GM18868 (cell line): ENCODE measurements around the gene ATP10A.
A peak's percentile ranks its signal among the peaks of the same experiment; 100 is the strongest.
"Not testable (repeated sequence)": the region's sequence is repeated elsewhere in the genome, so short reads cannot be mapped to it uniquely, and the experiment has no call there.

Source experiments
- ATAC-seq: cut with Tn5 transposase; IDR thresholded peaks from one replicate; pipeline ENCODE4 v1.9.1; 2021; ENCODE audit warnings: mild to moderate bottlenecking, moderate library complexity; ENCODE audit not compliant: unreplicated experiment

The ATP10A gene

DNA sequence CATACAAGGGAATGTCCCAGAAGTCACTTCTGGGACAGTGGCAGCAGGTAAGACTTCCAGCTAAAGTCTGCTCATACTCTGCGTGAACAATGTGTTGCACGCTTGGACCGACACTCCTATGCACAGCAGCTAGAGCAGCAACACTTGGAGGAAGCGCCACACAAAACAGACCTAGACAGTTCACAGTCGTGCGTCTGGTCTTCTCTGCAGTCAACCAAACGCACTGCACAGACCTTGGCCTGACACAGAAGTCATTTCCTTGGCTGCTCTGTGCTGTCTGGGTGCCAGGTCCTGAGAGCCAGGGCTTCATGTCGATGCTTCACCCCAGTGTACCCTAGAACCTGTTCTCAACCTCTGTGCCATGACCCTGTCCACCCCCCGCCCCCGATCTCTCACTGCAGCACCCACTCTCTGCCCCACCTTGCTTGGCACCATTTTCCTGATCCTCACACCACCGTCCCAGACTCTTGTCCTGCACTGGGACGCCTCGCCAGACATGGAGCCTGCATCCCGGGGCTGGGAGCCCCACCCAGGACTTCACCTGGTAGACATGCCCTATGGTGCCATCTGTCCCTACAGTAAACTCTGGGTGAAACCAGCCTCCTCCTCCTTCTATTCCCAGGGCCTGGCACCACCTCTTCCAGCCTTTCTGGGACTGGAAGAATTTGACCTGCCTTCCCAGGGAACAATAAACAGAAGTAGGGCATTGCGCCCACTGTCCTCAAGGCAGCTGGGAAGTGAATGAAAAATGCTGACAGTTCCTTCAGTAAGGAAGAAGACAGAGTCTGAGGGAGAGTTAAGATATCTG is 3.1 kb downstream of the ATP10A start:
- no peak for ATAC-seq

DNA sequence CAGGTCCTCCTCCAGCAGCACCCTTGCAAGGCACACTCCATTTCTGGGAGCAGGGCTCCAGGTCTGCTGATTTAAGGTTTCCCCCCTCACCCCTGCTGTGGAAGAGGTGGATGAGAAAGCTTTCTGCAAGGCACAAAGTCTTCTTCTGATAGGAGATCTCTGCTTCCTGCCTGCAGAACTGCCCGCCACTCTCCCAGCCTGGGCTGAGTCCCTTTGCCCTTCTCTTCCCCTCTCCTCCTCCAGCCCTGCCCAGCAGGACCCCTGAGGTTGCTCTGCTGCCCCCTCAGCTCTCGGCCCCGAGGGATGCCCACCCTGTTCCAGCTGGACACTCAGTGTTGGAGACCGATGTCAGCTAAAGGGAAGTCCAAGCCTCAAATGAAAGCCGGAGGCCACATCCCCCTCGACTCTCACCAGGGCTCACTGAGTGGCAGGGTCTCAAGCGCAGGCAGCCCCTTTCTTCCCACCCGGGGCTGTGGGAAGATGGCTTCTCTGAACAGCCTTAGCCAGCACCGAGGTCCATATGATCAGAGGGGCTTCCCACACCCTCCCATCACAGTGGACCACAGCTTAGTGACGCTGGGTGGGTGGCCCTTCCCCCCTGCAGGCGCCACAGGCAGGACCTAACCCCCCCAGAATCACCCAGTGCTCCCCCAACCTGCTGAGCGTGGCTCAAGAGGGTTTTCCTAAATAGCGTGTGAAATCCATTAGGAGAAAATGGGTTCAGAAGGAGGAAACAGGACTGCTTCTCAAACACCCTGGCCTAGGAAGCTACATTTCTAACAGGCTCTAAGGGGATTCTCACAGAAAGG is 4.0 kb downstream of the ATP10A start:
- no peak for ATAC-seq

DNA sequence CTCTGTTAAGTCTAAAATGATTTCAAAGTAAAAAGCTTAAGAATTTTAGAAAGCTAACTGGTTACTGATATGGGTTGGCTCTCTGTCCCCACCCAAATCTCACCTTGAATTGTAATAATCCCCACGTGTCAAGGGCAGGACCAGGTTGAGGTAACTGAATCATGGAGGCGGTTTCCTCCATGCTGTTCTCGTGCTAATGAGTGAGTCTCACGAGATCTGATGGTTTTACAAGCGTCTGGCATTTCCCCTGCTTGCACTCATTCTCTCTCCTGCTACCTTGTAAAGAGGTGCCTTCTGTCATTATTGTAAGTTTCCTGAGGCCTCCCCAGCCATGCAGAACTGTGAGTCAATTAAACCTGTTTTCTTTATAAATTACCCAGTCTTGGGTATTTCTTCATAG is 7.1 kb downstream of the ATP10A start:
- ATAC-seq: not testable (repeated sequence)

DNA sequence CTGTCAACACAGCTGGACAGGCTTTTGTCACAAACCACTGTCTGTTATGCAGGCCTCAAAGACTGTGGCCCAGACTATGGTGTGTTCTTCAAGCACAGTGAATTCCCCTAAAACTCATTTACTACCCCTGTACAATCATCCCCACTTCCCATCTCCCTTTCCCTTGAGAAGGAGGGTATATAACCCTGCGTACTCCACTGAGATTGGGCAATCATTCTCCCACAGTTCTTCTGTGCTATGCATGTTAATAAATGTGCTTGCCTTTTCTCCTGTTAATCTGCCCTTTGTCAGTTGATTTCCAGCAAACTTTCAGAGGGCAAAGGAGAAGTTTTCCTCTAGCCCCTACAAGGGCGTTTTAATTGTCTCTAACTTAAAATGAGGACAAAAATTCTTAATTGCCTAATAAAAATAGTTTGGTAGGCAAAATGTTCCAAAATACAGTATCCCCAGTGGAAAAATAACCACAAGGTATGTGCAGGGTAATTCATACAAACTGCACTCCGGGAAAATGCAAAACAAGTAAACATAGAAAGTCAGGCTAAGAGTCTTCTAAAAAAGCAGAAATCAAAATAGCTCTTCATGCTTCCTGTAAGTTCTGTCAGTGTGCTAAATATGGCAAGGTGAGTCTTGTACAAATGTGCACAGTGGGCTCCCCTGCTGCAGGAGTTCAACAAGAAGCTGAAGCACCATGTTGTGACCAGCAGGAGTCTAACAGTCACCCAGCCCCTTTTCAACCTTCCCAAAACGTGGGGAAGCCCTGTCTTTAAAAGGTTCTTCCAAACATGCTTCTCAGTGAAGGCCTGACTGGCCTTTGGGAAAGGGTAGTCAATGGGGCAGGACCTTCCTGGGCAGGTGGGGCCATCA is 10.2 kb downstream of the ATP10A start:
- no peak for ATAC-seq

DNA sequence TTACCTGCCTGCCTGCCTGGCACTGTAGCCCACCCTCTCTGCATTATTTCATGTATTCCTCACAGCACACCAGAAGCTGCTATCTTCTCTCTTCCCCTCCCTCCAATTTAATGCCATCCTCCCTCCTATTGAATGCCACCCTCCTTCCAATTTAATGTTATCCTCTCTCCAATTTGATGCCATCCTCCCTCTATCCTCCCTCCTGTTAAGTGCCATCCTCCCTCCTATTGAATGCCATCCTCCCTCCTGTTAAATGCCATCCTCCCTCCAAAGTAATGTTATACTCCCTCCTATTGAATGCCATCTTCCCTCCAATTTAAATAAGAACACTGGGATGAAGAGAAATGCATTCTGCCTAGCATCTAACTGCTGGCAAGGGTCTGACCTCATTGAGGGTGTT is 11.1 kb downstream of the ATP10A start:
- ATAC-seq: no peak

DNA sequence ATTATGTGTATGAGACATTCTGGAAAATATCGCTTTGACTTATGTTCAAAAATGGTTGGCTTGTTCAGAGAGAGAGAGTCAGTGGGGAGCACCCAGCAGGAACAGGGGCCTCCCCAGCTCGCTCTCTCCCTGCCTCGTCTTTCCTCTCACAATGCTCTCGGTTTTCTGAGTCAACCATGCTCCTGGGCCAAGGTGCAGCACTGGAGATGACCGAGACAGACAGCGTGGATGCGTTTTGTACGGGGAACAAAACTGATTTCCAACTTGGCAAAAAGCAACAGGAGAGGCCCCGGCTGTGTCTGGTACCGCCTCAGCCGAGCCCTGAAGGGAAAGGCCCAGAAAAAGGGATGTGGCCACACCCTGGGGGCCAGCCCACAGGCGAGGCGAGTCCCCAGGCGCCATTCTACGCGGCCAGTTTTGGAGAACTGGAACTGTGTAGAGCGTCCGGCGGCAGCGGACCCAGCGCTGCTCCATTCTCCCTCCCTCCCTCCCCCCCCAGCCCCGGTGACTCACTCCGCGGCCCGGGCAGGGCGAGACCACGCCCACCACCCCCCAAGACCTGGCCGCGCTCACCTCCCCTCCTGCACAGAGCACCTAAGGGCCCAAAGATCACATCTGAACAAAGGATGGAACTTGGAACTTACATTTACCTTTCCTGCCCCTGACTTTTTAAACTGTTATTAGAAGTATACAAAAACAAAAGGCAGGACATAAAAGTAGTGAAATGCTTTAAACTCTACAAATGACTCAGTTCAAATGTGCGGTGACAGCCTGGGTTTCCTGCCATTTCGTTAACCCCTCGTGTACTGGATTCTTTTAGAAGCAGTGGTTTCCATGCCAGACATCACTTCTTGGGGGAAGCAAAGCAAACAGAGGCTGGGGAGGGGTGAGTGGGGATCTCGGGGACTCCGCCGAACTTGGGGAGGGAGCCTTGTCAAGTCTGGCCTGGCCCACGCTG is 12.7 kb downstream of the ATP10A start:
- peak; percentile 78 for ATAC-seq

DNA sequence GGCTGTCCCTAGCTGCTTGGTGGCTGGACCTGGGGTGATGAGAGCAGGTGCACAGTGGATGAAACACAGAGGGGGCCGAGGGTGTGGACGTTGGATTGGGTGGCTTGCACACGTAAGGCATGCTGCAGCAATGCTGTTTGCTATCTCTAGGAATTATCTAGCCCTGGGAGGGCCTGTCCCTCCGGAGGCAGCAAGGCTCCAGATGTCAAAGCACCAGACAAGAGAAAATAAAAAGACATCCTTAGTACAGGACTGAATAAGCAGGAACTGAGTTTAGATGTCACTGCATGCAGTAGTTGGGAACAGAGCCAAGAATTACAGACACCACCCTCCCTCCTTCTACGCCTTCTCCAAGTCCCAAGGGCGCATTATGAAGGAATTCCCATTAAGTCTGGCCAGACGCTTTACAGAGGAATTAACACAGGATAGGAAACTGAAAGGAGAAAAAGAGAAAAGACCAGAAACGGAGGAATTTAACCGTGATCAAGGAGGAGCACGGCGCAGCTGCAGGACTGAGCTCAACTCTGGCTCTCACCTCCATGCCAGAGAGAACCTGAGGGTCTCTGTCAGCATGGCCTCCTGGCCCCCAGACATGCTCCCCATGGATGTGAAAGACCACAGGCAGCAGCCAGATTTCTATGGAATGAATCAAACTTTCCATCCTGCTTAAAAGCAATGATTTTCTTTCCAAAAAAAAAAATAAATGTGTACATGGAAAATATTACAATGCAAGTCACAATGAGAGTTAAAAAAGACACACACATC is 13.8 kb downstream of the ATP10A start:
- no peak for ATAC-seq

DNA sequence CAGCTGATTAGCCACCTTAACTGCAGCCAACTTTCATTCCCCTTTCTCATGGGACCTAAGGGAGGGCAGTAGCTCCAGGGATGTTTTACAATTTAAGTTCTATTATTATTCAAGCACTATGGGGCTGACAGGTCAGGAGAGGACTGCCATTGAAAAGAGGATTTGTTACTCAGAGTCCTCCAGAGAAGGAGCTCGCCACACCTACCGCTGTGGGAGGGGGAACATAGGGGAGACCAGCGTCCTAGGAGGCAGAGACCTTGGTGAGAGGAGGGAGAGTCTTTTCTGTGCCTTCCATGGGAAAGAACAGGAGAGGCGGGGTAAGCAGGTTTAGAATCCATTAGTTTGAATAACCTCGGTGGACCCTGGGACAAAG is 14.4 kb downstream of the ATP10A start:
- ATAC-seq: no peak

DNA sequence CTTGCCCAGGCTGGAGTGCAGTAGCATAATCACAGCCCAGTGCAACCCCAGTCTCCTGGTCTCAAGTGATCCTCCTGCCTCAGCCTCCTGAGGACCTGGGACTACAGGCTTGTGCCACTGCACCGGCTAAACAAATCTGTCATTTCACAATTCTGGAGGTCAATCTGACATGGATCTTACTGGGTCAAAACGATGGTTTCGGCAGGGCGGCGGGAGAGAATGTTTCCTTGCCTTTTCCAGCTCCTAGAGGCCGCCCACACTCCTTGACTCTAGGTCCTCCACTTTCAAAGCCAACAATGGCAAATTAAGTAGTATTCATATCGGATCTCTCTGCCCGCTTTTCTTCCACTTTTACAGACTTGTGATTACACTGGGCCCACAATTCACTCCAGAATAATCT is 14.8 kb downstream of the ATP10A start:
- no peak for ATAC-seq

DNA sequence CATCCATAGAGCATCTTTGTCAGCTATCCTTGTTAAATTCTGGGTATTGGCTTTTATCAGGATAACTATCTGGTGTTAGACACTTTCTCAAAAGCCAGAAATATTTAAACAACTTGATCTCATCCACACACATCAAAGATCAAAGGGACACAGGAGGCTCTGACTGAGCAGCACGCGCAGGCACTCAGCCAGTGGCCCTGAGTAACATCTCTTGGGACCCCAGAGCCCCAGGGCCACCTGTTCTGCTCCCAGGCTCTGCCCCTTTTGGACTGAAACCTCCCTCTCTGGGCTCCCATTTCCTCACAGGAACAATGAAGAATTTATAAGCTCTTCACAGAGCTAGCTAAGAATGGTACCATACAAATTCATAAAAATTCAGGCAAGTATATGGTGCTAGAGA is 16.1 kb downstream of the ATP10A start:
- ATAC-seq: no peak

DNA sequence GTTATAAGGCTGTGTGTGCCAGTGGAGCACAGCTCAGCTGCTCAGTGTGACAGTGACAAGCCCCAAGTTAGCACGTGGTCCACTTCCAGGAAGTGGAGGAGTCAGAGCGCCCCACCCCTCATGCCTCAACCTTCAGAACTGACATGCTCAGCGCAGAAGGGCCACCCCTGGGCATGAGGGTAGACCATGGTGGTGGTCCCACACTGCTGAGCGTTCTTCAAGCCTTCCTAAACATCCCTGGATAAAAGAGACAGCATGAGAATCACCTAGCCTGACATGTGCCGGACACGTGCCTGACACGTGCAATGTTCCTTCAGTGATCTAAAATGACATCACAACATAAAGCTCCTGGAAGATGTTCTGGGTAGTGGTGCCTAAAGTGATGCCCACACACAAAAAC is 16.8 kb downstream of the ATP10A start:
- no peak for ATAC-seq

DNA sequence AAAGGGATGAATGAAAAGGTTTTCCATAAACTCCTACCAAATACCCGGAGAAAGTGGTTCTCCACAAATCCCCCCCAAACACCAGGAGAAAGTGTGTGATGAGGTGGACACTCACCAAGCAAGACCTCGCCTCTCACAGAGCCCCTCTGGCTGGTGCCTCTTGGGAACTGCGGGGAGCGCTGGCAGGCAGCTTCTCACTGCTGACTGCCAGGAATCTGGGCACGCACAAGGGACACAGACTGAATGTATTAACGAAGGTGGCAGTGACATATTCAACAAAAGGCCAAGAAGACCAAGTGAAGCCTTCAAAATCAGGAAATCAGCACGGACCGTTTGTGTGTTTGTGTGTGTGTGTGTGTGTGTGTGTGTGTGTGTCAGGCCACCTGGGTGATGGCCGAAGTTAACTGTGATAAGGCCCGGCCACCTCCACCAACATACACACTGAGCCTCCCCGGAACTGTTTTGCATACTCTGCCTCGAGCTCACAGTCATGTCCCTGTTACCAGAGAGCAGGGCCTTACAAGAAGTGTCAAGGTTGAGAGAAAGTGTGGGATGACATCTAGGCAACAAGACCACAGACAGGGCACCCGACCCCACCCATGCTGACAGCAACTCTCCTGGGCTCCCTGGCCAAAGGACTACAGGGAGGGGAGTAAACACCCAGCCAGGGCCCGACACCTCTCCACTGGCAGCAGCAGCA is 18.0 kb downstream of the ATP10A start:
- no peak for ATAC-seq

DNA sequence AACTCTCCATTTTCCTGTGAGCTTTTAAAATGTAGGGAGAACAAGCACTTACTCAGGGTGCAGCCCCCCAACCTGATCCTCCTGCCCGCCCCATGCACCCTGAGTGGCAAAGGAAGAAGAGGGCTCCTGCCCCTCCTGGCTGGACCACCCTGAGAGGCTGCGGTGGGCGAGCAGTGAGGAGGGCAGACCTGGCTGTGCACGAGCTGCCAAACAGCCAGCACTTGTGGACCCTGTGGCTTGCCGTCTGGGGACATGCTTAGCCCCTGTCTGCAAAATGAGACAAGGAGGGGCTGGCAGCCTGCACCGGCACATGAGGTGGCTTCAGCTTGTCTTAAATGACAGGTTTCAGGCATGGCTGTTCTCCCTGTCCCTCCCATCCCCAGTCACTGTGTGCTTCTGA is 18.6 kb downstream of the ATP10A start:
- ATAC-seq: no peak

DNA sequence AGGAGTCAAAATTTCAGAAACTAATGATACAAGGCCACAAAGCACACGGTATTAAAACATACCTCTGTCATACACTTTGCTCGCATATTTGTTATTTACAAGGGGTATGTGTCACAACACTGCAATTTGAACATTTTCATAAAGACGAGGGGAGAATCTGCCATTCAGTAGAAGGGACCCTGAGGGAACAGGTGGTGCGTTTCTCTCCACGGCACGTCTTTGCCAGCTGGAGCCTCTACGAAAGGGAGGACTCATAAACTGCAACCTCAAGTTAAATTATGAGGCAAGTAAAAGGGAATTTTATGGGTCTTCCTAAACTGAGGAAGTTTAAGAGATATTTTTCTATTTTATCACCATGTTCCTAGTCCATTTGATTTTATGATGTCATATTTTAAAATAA is 19.1 kb downstream of the ATP10A start:
- ATAC-seq: no peak

DNA sequence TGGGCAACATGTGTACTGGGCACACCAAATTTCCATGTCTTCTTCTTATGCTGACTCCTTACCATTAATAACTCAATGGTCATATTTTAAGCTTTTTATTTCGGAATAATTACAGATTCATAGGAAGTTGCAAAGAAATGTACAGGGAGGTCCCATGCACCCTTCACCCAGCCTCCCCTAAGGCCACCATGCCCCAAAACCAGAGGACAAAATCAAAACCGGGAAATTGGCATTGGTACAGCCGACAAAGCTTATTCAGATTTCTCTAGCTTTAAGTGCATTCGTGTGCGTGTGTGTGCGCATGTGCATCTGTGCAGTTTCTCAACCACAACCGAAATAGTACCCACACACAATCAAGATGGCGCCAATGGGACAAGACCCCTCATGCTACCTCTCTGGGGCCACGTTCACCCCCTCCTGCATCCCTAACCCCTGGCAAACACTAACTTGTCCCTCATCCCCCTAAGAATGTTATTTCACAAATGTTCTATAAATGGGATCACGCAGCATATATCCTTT is 23.4 kb downstream of the ATP10A start:
- ATAC-seq: no peak

DNA sequence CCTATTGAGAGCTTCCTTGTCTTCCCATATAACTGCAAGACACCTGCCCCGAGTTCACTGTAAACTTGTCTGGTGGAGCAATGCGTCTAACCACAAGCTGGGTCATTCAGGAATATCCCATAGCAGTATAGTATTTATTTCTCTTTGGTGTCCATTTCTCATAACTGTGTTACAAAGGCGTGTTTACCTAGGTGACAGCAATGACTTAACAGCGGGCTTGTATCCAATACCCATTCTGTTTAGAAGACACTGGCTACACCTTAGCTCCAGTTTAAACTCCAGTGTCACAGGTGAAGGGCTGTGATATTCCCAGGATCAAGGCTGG is 24.3 kb downstream of the ATP10A start:
- no peak for ATAC-seq

DNA sequence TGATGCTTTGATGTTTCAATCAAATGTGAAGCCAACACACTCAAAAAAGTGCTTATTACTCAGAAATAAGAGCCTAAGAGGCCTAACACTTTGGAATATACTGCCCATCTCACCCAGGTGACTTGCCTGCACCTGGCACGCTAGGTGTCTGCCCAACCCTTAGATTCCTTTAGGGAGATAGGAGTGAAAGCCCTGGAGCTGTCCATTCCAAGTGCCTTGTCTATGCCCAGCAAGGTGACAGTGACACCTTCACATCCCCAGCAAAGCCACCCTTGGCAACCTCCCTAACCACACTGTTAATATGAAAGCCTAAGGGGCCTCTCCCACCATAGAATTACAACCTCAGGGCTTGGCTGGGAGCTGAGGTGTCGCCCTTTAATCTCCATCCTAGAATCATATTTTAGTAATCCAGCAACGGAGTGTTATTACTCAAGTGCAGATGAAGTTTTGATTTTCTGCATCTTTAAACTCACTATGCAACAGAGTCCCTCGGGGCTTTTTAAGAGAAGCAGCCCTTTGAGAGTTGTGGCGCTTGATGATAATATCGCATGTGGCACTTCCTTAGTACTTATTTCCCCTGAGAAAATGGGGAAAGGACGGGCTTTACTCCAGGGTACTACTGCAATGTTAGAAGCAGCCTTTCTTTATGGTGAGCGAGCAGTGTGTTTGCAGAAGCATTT is 24.8 kb downstream of the ATP10A start:
- ATAC-seq: no peak

DNA sequence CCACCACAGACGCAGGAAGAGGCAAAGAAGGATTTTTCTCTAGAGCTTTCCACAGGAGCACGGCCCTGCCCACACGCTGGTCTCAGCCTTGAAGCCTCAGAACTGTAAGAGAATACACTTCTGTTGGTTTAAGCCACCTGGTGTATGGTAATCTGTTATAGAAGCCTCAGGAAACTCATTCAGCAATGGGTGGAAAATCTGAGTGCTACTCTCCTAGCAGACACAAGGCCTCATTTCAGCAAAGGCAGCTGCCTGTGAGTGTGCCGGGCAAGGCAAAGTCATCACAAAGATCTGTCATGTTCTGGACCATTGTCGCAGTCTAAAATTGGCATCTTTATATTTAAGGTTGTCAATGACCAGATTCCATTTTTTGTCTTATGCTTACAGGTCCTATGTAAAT is 31.0 kb downstream of the ATP10A start:
- no peak for ATAC-seq
